ENCODE results near the gene PRSS38.

PRSS38 gene

DNA sequence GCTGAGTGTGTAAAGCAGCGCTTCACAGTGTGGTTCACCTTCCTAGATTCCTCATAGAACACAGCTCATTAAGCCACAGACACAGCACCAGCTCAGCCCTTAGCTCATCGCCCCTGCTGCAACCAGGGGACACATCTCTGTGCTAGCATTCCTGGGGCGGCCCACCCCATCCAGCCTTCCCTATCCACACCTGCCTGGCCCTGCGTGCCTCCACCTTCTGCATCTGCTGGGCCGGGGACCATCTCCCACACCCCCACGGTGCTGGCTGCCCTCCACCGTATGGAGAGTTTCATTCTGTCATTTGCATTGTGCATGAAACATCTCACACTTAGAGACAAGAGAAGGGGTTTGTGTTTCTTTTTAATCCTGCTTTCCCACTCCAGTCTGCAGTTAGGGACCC lies 35.8 kb upstream of the PRSS38 start:
- no peak for DNase-seq

- DNase-seq: peak; percentile 41
Observed at GRCh38 chr1:227780101-227781044, 35.1 kb upstream of the PRSS38 start.

DNA sequence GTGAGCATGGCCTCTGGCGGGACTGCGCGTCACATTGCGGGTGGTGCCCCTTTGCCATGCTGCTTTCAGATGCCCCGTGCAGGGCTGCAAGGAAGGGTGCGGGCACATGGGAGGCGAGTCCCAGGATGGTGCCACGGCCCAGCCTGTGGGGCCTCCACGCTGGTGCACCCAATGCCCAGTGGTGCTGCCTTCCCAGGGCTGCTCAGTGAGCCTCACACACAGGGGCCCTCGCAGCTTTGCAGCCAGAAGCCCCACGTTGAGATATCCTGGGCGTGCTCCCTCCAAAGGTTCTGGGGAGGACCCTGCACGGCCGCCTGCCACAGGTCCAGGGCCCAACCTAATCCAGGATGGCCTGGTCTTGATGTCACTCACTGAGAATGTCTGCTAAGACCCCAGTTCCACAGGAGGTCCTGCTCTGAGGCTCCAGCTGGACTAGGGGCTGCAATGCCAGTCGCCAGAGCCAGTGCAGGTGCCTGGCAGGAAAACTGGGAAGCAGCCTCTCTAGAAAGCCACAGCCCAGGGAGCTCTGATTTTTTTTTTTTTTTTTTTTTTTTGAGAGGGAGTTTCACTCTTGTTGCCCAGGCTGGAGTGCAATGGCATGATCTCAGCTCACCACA lies 34.1 kb upstream of the PRSS38 start:
- DNase-seq: no peak

DNA sequence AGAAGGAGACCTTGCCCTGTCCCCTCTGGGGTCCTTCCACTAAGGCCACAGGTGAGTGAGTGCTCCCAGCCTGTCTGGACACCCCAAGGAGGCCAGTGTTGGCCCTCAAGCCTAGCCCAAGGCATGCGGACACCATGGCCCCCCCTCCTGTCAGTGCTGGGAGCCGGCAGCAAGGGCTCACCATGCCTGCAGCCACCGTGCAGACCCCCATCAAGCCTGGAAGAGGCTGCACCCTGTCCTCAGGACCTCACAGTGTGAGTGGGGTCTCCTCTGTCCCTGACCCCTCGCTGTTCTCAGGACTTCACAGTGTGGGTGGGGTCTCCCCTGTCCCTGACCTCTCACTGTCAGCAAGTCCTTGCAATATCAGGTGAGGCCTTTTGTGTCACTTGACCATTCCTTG lies 33.2 kb upstream of the PRSS38 start:
- no peak for DNase-seq

DNA sequence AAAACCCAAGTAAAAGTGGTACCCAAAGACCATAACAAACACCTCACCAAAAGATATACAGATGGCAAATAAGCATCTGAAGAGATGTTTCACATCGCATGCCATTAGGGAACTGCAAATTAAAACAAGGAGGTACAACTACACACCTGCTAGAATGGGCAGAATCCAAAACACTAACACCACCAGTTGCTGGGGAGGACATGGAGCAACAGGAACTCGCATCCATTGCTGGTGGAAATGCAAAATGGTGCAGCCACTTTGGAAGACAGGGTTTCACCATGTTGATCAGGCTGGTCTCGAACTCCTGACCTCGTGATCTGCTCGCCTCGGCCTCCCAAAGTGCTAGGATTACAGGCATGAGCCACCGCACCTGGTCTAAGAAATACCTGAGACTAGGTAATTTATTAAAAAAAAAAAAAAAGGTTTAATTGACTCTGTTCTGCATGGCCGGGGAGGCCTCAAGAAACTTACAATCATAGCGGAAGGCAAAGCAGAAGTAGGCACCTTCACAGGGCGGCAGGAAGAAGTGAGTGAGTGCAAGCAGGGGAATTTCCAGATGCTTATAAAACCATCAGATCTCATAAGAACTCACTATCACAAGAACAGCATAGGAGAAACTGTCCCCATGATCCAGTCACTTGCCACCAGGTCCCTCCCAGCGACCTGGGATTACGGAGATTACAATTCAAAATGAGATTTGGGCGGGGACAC lies 30.2 kb upstream of the PRSS38 start:
- no peak for DNase-seq

GRCh38 chr1:227785805-227786671 lies 29.4 kb upstream of the PRSS38 start:
- no peak for DNase-seq

DNA sequence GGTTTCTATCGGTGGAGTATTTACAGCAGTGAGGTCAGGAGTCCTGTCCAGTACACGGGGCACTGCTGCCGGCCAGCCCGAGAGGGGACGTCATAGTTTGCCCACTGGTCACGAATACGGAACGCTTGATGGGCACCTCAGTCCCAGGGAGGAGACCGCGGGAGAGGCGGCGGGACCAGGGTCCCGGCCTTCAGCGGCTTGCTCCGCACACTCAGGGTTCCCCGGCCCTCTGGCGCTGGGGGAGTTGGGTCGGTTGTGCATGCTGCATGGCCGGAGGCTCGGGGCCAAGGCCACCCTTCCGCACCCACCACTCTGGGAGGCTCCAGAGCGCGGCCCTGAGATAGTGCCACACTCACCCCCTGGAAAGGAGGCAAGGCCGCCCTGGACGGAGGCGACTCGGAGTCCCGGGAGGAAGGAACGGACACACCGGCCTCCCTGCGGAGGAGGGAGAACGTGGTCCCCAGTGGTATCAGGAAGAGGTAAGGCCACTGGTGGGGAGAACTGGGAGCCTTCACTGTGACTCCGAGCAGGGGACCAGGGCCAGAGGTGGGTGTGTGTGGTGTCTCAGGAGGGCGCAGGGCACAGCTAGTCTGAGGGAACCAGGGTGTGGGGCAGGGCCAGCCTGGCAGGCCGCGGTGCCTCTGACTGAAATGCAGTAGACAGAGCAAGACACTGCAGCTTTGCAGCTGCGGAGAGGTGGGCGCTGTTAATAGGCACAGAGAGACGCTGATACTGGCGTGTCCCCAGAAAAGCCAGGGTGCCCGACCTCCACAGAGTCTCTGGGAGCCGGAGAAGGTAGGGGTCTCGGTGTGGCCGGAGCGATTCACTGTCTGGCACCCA lies 28.6 kb upstream of the PRSS38 start:
- DNase-seq: no peak

DNA sequence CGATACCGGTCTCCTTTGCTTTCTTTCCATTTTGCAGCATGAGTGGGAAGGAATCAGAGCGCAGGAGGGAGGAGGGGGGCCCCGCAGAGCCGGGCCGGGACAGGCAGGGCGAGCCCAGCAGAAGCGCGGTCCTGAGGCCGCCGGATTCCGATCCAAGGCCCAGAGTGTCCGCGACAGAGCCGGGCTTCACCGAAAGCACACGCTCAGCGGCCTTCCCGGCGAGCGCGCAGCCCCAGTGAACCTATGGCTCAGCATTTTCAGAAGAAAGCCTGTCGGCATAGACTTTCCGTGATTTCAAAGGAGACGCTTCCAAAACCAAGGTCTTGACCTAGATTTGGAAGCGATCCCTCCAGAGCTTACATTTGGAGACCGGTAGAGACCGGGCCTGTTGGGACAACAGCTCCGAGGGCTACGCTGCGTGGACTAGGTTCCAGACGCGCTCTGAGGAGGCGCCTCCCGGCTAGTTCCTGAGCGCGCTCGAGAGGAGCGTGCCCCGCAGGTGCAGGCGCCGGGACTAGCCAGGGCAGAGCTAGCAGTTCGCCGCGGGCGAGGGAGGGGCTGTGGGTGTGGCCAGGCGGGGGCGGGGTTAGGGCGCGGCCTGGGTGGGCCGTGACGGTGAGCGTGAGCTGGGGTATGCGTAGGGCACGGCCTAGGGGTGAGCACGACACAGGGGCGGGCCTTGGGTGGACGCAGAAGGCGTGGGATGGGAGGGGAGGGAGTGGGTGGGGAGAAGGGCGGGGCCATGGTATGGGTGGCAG lies 27.8 kb upstream of the PRSS38 start:
- peak; percentile 83 for DNase-seq

DNA sequence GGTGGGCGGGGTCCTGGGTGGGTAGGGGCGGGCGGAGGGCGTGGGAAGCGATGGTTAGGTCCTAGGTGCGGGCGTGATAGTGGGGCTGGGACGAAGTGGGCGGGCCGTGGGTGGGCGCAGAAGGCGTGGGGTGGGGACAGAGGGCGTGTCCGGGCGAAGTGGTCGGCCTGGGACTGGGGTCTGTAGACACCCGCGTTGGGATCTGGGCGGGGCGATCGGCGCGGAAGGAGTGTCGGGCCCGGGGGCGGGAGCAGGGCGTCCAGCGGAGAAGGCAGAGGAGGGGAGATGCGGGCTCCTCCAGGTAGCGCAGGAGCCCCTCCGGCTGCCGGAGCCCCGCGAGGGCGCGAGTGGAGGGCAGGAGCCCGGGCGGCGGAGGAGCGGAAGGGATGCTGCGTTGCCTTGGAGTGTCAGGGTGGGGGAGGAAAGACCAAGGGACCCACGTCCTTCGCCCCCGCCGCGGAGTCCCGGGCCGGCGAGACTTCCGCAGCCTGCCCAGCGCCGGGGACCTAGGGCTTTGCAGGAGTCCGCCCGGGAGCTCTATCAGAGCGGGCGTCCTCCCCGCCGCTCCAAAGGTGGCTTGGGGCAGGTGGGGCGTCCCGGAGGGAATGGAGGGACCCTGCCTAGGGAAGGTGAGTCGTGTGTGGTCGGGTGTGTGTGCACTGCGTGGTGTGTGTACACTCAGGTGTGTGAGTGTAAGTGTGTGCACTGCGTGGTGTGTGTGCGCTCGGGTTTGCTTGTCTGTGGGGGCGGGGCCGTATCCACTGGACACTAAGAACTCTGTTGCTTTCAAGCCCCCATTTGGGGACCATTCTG lies 27.0 kb upstream of the PRSS38 start:
- DNase-seq: peak; percentile 61

DNA sequence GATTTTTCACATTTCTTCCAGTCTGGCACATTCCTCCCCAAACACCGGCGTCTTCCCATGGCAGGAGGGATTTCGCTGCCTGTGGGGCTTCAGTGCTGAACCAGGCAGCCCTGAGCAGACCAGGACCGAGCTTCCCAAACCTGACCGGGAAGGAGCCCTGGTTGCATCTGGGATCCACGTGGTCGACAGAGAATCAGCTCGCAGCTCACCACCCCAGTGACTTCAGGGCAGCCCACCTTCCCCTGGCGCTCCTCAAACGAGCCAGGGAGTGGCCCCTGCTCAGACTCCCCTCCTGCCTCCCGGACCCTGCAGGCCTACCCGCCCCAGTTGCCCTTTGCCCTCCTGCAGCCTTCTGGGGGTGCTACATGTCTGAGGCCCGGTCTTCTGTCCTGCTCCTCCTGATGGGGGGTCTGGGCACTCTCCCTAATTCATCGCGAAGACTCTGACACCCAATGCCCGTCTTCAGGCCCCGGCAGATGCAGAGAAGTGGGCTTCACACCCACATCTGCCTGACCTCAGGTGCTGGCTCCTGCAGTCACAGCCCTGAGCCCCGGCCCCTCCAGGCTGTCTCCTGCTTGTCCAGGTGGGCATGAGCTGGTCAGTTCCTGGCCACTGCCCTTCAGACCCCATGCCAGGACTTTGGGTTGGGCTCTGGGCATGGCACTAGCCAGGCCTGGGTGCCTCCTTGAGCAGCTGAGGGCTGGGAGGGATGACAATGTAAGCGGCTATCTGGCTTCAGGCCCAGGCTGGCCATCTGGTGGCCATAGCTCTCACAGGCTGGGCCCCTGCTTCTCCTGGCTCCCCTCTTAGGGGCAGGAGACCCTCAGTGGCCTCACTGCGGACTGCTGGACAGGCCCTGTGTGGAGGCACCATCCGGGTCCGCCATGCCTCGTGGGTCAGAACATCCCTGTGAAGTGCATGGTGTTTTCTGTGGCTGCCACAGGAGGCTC lies 26.1 kb upstream of the PRSS38 start:
- no peak for DNase-seq

DNA sequence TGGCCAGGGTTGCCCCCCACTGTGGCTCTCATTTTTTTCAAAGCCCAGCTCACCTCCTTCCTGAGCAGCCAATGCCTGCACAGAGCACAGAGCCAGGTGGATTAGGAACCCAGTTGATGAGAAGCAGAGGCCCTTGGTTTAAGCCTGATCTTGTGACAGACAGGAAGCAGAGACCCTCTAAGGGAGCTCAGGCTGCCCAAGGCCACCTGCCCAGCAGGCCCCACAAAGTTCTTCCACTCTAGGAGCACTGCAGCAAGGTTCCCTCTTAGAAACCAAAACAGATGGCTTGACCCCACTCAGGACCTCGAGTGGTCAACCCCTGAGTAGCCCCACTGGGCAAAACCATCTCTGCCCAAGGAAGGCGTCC lies 25.5 kb upstream of the PRSS38 start:
- DNase-seq: no peak

DNA sequence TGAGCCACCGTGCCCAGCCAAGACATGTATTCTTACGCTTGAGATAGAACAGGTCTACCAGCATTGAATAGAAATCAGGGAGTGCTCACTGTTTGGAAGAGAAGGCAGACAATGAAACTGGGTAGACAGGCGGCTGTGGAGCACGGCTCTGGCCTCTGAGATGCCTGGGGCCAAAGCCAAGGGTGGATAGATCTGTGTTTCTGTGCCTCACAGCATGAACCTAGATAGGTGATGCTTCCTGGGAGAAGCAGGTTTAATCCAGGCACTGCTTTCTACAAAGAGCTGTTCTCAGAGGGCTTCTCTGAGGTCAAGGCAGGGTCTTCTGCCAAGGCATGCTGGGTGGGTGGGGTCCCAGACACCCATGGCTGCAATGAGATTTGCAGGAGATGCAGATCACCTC lies 24.6 kb upstream of the PRSS38 start:
- DNase-seq: no peak

GRCh38 chr1:227791425-227792143 lies 23.9 kb upstream of the PRSS38 start:
- DNase-seq: no peak

- no peak for DNase-seq
Observed at GRCh38 chr1:227792216-227793078, 23.0 kb upstream of the PRSS38 start.

- DNase-seq: no peak
Observed at GRCh38 chr1:227793079-227793947, 22.2 kb upstream of the PRSS38 start.

Measured in NCI-H1694 (cell line).